Stimulated activated CD4-positive, alpha-beta T cell treated with anti-CD3 and anti-CD28 coated beads, Interleukin-12 subunit alpha, Interleukin-12 subunit beta, amount 100 ng/mL, for 48 hours (primary cell): ENCODE data around the gene APLNR.
A peak's percentile ranks its signal among the peaks of the same experiment; 100 is the strongest.
"Not testable (repeated sequence)": the region's sequence is repeated elsewhere in the genome, so short reads cannot be mapped to it uniquely, and the experiment has no call there.

Experiments used
- DNase-seq, 3 donors: peaks; one replicate each; pipeline ENCODE4 v3.0.0-alpha.2; 2020; ENCODE audit warnings: low read depth in 2 of 3, low spot score in 1 of 3

Gene APLNR

GRCh38 chr11:57237204-57237681, at the start of gene APLNR:
TSS of gene APLNR (minus strand) at chr11:57237250. CDS start at chr11:57237004, 246 bp downstream.
- no peak for DNase-seq

DNA sequence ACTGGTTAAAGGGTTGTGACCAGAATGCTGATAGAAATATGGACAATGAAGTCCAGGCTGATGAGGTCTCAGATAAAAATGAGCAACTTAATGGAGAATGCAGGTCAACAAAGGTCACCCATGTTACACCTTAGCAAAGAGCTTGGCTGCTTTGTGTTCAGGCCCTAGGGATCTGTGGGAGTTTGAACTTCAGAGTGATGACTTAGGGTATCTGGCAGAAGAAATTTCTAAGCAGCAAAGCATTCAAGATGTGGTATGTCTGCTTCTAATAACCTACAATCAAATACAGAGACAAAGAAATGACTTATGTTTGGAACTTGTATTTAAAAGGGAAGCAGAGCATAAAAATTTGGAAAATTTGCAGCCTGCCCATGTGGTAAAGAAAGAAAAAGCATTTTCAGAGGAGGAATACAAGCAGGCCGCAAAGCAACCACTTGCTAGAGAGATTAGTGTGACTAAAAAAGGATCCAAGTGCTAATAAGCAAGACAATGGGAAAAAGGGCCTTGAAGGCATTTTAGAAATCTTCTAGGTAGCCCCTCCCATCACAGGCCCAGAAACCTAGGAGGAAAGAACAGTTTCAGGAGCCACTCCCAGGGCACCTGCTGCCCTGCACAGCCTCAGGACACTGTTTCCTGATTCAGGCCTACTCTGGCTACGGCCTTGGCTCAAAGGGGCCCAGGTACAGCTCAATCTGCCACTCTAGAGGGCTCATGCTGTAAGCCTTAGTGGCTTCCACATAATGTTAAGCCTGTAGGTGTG, 46.4 kb upstream of the APLNR start:
- no peak for DNase-seq

DNA sequence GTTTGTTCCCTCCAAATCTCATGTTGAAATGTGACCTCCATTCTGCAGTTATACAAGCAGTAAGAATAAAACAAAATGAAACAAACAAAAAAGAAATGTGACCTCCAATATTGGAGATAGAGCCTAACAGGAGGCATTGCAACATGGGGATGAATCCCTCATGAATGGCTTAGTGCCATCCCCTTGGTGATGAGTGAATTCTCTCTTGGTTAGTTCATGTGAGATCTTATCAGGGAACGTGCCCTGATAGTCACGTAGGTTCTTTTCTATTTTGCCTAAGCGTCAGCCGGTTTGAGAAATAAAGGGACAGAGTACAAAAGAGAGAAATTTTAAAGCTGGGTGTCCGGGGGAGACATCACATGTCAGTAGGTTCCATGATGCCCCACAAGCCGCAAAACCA, 44.5 kb upstream of the APLNR start:
- not testable (repeated sequence) for DNase-seq

DNA sequence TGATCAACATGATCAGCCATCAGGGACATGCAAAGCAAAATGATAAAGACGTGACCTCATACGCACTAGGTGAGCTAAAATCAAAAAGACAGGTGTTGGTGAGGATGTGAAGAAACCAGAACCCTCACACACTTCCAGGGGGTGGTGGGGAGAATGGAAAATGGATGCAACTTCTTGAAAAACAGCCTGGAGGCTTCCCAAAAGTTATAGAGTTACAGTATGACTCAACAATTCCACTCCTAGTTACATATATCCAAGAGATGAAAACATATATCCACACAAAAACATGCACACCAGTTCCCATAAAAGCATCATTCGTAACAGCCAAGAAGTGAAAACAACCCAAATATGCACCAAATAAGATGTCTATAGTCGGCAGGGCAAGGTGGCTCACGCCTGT, 42.1 kb upstream of the APLNR start:
- no peak for DNase-seq

DNA sequence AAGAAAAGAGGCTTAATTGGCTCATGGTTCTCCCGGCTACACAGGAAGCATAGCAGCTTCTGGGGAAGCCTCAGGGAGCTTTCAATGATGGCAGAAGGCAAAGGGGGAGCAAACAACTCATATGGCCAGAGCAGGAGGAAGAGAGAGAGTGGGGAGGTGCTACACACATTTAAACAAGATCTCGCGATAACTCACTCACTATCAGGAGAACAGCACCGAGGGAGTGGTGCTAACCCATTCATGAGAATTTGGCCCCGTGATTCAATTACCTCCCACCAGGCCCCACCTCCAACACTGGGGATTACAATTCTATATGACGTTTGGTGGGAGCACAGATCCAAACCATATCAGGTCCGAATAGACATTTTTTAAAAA, 41.7 kb upstream of the APLNR start:
- DNase-seq, result no peak

DNA sequence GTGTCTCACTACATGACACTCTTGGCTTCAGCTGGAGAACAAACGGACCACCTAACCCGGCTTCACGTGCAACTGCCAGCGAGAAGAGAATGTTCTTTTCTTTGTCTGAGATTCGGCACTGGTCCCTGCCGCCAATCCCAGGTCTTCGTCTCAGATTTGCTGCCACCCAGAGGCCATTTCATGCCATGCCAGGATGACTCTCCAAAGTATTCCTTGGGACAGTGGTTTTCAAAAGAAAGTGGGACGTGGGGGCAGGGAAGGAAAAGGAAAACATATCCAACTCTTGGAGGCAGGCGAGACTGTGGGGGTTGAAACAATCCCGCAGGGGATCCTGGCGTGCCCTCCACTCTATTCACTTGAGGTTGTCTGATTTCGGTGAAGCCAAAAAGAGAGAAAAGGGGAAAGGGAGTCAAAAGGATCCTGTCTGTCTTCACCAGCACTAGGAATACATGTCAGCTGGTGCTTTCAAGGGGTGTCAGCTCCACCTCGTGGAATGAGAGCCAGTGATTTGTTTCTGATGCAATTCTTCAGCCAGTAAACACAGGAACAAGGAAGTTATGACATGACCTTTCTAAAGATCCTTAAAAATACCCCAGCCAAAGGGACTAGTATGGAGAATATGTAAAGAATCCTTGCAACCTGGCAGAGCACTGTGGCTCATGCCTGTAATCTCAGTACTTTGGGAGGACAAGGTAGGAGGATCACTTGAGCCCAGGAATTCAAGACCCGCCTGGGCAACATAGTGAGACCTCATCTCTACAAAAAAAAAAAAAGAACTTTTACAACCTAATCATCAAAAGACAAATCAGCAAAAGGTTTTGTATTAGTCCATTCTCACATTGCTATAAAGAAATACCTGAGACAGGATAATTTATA, 41.0 kb upstream of the APLNR start:
- peak; percentile 19 to 24 (median 21) for DNase-seq

- DNase-seq, result no peak
These were observed 40.1 kb upstream of the APLNR start for GRCh38 chr11:57276971-57277675.

- no peak for DNase-seq
These were observed 39.3 kb upstream of the APLNR start for GRCh38 chr11:57276169-57276970.

DNA sequence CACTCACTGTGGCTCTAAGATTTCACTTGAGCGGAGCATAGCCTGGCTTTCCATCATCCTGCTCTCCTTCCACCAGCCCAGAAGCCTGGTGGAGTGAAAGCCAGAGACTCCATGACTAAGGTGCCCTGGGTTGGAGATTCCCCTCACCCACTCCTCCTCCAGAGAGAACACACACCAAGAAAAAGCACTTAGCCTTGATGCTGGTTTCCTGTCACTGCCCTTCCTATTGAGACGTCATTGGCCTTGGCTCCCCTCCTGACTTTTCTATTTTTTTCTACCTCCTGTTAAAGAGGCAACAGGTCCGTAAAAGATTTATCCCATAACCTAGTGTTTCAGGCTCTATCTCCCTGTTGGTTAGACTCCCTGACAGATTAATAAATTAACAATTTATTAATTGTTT, 38.5 kb upstream of the APLNR start:
- no peak for DNase-seq

DNA sequence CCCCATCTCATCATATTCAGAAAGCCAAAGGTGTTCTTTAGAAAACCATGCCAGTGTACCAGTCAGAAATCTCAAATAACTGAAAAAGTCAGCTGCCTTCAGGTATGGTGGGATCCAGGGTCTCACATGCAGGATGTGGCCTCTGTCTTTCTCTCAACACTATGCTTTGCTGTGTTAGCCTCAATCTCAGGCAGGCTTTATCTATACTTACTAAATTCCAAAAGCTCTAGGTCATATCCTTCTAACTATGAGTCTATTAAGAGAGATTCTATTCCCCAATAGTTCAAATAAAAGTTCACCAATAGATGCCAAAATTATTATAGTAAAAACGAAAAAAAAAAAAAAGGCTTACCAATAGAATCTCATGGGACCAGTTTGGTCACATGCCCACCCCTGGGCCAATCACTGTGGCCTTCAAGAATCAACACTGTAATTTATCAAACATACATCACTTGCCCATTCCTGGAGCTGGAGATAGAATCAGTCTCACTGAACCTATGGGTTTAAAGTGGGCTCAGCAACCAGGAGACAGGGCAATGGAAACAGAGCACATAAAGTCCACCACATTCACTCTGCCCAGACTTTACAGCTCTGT, 38.0 kb upstream of the APLNR start:
- no peak for DNase-seq

GRCh38 chr11:57273448-57274058, 36.5 kb upstream of the APLNR start:
- DNase-seq, result no peak

DNA sequence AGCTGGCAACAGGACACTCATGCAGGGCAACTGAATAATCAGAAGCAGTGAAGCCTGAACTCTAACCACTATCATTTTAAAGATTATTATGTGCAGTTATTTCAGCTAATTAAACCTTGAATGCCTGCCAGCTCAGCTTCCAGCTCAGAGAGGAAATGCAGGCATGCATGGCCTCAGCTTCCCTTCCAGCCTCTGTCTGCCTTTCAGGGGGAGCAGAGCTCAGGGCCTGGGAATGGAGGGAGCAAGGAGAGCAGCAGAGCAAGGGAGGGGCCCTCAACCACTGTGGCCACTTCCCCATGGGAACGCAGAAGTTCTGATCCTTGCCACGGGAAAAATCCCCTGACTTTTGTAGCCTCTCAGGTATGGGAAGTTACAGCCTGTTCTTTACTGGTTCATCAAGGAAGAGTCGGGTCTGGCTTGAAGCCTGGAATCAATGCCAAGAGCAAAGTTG, 32.5 kb upstream of the APLNR start:
- DNase-seq, result no peak

DNA sequence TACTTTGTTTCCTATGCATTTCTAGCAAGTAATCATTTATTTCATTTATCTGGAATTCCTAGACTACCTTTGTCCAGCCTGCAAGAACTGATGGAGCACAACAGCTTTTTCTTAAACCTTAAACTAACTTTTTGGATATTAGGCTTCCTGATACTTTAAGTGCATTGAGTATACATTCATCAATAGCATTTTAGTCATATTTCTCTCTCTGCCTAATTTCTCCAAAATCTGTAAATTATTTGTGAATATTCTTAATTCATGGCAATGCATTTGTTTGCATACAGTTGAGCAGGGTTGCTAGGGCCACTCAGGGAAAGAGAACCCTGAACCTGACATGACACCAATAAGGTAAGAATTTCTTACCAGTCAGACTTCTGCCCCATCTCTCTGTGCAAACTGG, 29.1 kb upstream of the APLNR start:
- no peak for DNase-seq

DNA sequence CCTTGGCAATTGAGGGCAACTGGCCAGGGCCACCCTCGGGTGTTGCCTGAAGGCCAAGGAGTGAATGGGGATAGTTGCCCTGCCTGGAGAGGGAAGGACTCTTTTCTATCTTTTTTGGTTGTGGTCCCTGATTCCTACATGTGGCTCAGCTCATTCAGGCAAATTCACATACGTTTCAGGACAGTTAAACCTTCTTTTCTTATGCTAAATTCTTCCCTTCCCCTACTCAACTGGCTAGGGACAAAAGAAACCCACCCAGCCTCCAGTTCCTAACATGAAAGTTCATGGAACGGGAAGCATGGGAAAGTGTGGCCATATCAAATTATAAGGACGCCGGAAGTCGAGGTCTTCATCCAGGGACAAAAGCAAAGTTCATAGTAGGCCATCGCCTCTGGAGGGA, 26.3 kb upstream of the APLNR start:
- no peak for DNase-seq

DNA sequence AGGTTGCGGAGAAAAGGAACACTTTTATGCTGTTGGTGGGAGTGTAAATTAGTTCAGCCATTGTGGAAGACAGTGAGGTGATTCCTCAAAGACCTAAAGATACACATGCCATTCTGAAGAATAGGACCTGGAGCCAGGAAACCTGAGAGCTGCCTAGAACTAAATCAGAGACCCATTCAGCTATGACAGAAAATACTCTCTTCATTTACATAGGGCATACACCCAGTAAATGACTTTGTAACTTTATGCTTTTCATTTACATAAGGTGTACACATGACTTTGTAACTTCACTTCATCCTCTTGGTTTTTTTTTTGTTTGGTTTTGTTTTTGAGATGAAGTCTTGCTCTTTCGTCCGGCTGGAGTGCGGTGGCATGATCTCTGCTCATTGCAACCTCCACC, 25.1 kb upstream of the APLNR start:
- DNase-seq, result no peak

- DNase-seq, result no peak
These were observed 24.1 kb upstream of the APLNR start for GRCh38 chr11:57260937-57261783.

DNA sequence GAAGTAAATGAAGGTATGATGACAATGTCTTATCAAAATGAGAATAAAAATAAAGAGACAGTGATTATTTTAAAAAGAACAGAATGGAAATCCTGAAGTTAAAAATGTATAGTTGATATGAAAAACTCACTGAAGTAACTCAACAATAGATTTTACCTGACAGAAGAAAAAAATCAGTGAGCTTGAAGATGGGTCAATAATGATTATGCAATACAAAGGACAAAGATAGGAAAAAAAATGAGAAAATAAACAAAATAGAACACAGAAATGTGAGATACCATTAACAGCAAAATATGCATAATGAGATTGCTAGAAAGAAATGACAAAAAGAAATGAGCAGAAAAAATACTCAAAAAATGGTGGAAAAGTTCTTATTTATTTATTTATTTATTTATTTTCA, 19.1 kb upstream of the APLNR start:
- DNase-seq, result no peak

GRCh38 chr11:57255618-57256017, 18.6 kb upstream of the APLNR start:
- DNase-seq, result no peak

GRCh38 chr11:57254631-57255030, 17.6 kb upstream of the APLNR start:
- no peak for DNase-seq
